GM21723 (cell line): ENCODE results near the gene ZNF365.
"Not testable (repeated sequence)": the region's sequence is repeated elsewhere in the genome, so short reads cannot be mapped to it uniquely, and the experiment has no call there.

ENCODE experiments used
- ATAC-seq: cut with Tn5 transposase; IDR thresholded peaks from one replicate; pipeline ENCODE4 v1.9.1; 2021; ENCODE audit warnings: mild to moderate bottlenecking, moderate library complexity; ENCODE audit not compliant: unreplicated experiment

The ZNF365 gene

GRCh38 chr10:62373995-62374861 is at the start of gene ZNF365:
TSS of gene ZNF365 (plus strand) at chr10:62374369. CDS start at chr10:62376194, 1,825 bp downstream.
- ATAC-seq = no peak

GRCh38 chr10:62326176-62326575 is 48.0 kb upstream of the ZNF365 start:
- no peak for ATAC-seq

GRCh38 chr10:62327885-62328284 is 46.3 kb upstream of the ZNF365 start:
- ATAC-seq = no peak

GRCh38 chr10:62330213-62330612 is 44.0 kb upstream of the ZNF365 start:
- ATAC-seq = no peak

- no peak for ATAC-seq
These were observed 41.8 kb upstream of the ZNF365 start for GRCh38 chr10:62332406-62332805.

GRCh38 chr10:62333135-62333889 is 40.9 kb upstream of the ZNF365 start:
- ATAC-seq = no peak

- no peak for ATAC-seq
These were observed 40.0 kb upstream of the ZNF365 start for GRCh38 chr10:62333988-62334682.

- ATAC-seq = no peak
These were observed 38.8 kb upstream of the ZNF365 start for GRCh38 chr10:62335326-62335725.

GRCh38 chr10:62336404-62336803 is 37.8 kb upstream of the ZNF365 start:
- ATAC-seq = no peak

GRCh38 chr10:62341419-62341818 is 32.8 kb upstream of the ZNF365 start:
- ATAC-seq = no peak

- no peak for ATAC-seq
These were observed 31.2 kb upstream of the ZNF365 start for GRCh38 chr10:62343000-62343399.

- ATAC-seq = no peak
These were observed 26.1 kb upstream of the ZNF365 start for GRCh38 chr10:62348029-62348428.

- ATAC-seq = no peak
These were observed 21.7 kb upstream of the ZNF365 start for GRCh38 chr10:62352356-62352970.

- ATAC-seq = no peak
These were observed 19.3 kb upstream of the ZNF365 start for GRCh38 chr10:62354916-62355315.

- ATAC-seq = no peak
These were observed 17.7 kb upstream of the ZNF365 start for GRCh38 chr10:62356447-62356846.

GRCh38 chr10:62358151-62358550 is 16.0 kb upstream of the ZNF365 start:
- ATAC-seq = not testable (repeated sequence)

GRCh38 chr10:62373639-62373994 is 552 bp upstream of the ZNF365 start:
- ATAC-seq = no peak

- ATAC-seq = no peak
These were observed 917 bp downstream of the ZNF365 start for GRCh38 chr10:62374862-62375710.

GRCh38 chr10:62376071-62377025 is 2.2 kb downstream of the ZNF365 start:
- ATAC-seq = no peak
